B cell (primary cell): Measurements from ENCODE around the gene PLD1.

ENCODE experiments used
- CTCF ChIP-seq: fragments of 200-600 bp; IDR thresholded peaks from one replicate; pipeline ENCODE4 v1.8.0; 2022; ENCODE audit warnings: antibody characterized with exemption, mild to moderate bottlenecking
- EZH2 ChIP-seq: IDR thresholded peaks from 2 replicates; pipeline ENCODE4 v1.6.1; 2012; ENCODE audit warnings: borderline replicate concordance, low read depth, mild to moderate bottlenecking, moderate library complexity, low read length; ENCODE audit not compliant: insufficient read depth, poor library complexity, severe bottlenecking

- TF ChIP-seq CTCF, result no peak
- TF ChIP-seq EZH2, result no peak
Measured at GRCh38 chr3:171753025-171753472, 57.2 kb downstream of the PLD1 start.
